GM21381 (cell line): ENCODE measurements around the gene CCM2L.

Experiments
- ATAC-seq: cut with Tn5 transposase; IDR thresholded peaks from one replicate; pipeline ENCODE4 v1.9.1; 2021; ENCODE audit warnings: mild to moderate bottlenecking, moderate library complexity; ENCODE audit not compliant: unreplicated experiment

Gene CCM2L

DNA sequence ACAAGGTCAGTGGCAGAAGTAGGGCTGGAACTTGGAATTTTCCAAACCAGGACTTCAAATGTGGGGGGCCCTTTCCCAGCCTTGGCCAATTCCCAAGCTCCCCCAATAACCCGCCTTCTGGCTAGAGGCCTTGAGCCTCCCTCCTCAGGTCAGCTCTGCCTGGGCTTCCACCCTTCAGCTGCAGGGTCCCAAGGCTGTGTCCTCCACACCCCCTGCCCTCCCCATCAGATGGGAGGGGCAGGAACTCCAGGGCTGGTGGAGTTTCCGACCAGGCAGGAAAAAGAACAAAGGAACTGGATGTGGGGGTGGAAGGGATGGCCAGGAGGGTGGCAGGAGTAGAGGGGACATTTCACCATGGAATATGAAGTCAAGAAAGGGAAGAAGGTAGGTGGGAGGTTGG lies at the start of gene CCM2L:
CCM2L (plus strand) TSS at position 338 of the 400 bp plus-strand sequence; CDS start at position 355, 17 bp downstream.
- ATAC-seq = no peak

DNA sequence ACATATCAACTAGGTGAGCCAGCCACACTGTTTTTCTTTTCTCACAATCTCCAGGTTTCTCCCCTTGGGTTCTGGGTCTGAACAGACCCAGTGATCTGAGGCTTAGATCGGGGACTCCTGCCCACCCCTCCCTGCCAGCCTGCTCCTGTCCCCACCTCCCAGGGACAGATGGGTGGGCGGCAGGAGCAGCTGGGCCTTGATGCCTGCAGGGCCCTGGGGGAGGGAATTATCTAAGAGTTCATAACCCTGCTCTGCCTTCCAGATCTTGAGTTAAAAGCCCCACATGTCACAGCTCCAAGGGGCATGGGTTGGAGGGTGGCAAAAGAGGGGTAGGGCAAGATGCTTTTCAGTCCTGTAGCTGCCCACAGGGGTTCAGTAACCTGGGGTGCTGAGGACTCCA lies 47.5 kb upstream of the CCM2L start:
- ATAC-seq = no peak

DNA sequence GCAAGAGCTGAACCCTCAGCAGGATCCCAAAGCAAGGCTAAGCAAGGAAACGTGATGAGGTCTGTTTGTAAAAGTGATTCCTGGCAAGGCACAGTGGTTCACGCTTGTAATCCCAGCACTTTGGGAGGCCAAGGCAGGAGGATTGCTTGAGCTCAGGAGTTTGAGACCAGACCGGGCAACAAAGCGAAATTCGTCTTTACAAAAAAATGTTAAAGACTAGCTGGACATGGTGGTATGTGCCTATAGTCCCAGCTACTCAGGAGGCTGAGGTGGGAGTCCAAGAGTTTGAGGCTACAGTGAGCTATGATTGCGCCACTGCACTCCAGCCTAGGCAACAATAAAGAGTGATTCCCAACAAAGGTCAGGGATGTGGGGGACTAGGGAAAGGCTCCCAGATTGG lies 46.3 kb upstream of the CCM2L start:
- ATAC-seq = no peak

DNA sequence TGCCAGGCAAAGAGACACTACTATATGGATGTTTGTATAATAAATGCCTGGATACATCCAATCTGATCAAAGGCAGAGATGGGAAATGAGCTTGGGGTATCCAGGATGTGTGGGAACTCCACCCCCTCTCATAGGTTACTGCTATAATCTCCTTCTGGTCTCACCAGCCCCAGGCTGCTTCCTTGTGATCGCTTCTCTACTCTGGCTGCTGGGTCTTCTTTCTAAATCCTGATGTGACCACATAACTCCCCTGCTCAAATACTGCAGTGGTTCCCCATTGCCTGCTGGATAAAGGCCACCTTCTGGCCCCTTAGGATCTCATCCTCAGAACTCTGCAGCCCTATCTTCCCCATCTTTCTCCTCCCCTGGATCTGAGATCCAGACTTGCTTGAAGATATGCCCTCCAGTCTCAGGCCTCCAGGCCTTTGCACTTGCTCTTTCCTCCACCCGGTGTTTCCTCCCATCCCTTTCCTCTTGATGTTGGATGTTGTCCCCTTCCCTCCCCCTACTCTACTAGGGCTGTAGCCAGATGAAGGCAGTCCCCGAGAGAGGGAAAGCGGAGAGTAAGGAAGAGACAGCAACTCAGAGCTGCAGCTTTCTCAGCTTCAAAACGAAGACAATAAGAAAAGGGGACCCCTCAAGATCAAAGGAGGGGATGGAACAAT lies 43.1 kb upstream of the CCM2L start:
- ATAC-seq = no peak

DNA sequence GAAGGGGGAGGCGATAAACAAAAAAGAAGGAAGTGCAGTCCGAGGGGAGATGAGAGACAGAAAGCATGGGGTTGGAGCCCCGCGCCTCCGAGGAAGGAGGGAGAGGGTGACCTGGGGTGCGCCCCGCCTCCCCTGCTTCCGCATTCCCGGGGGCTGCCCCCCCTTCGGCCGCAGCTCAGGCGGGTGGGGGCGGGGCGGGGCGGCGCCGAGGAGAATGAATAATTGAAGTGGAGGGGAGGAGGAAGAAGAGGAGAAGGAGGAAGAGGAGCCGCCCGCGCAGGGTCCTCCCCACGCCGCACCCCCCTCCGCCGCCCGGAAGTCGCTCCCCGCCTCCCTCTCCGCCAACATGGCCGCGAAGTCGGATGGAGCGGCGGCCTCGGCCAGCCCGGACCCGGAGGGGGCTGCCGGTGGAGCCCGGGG lies 42.4 kb upstream of the CCM2L start, which contains the start of gene XKR7:
XKR7 (plus strand) TSS at position 322 of the 420 bp plus-strand sequence; CDS start at position 347, 25 bp downstream.
- no peak for ATAC-seq

DNA sequence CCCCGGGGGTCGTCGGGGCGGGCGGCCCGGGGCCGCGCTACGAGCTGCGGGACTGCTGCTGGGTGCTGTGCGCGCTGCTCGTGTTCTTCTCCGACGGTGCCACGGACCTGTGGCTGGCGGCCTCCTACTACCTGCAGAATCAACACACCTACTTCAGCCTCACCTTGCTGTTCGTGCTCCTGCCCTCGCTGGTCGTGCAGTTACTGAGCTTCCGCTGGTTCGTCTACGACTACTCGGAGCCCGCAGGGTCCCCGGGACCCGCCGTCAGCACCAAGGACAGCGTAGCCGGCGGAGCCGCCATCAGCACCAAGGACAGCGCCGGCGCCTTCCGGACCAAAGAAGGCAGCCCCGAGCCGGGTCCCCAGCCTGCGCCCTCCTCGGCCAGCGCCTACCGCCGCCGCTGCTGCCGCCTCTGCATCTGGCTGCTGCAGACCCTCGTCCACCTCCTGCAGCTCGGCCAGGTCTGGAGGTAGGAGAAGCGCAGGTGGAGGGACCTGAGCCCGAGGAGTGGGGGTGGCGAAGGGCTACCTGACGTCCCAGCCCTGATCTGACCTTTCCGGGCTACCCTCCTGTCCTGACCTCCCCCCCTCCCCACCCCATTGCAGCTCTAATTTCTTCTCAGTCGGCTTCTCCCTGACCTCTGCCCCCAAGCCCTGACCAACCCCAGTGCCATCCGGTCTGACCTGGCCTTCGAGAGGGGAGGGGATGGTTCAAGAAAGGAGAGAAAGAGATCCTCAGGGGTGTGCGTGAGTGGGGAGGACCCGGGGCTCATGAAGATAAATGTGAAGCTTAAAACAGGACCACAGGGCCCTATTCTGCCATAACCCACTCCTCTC lies 41.7 kb upstream of the CCM2L start:
- ATAC-seq = no peak

DNA sequence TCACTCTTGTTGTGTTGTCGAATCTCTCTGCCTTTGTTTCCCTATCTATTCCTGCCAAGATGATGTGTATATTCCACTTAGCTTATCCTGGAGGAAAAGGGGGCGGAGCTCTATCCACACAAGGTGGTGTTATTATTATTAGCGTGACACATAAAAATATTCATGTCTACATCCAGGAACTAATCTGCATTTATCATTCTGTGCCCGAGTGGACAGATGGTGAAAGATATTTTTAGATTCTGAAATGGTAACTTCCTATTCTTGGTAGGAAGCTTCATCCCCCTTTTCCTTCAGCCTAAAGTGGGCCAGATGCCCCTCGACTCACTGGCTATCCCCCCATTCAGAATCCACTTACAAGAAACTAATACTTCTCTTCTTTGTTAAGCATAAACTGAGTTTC lies 40.2 kb upstream of the CCM2L start:
- ATAC-seq = no peak

DNA sequence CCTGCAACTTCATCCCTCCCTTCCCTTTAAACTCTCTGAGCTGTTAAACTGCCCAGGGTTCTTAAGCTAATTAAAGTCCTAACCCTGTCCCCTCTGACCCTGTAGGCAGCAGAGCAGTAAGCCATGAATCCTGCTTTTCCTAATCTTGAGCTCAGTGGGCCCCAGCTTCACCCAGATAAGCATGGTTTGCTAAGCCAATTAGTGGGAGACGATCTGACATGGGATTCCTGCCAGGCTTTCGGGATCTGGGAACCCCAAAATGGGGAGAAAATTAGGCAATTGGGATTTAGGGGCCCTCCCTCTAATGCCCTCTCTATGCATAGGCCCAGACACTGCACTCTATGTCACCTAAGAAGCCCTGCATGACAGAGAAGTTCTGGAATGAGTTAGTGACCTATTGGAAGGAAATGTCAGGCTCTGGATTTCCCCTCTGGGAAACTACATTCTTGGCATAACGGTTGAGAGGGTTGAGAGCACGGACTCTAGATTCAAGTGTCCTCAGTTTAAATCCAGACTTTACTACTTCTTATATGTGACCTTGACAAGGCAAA lies 37.7 kb upstream of the CCM2L start:
- no peak for ATAC-seq

DNA sequence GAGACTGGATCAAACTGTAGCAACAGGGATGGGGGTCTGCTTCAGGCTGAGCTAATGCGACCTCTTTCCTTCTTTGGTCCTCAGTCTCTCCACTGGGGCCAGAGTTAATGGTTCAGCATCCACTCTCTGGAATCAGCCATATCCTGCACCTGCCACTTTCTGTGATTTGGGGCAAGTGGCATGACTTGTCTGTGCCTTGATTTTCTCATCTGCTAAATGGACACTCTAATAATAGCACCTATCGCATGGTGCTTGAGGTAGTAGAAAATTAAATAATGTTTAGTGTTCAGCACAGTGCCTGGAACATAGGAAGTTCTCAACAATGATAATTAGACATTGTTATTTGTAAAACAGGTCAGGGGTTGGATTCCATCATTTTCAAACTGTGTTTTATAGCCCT lies 35.9 kb upstream of the CCM2L start:
- no peak for ATAC-seq

DNA sequence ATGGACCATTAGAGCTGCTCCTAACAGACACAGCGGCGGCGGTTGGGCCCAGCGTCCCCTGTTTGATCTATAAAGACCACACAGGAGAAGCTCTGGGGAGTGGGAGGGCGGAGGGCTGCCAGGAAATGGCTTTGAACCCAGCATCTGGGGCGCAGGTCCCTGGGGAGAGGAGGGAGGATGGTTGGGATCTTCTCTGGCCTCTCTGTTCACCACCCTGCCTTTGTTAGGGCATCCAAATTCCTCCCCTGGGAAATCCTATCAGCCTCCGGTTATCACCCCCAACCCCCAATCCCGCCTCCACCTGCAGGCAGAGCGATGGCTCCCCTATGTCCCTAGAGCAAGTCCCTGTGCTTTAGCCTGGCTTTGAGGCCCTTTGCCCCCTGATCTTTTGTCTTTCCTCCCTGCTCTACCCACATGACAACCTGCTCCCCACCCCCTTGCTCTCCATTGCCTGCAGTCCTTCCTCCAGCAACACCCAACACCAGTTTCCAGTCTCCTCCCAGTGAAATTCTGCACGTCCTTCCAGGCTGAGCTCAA lies 35.2 kb upstream of the CCM2L start:
- no peak for ATAC-seq

DNA sequence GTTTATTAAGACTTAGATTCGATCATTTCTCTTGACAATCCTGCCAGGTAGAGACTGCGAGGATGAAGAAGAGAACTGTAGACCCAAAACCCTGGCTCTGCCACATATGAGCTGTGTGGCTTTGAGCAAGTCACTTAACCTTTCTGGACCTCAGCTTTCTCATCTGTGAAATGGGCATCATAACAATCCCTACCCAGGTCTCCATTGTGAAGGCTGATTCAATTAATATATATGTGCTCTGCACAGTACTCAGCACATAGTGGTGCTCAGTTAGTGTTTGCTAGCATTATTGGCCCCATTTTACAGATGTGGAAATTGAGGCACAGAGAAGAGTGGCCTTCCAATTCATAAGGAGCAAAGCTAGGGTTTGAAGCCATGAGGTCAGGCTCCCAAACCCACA lies 34.4 kb upstream of the CCM2L start:
- no peak for ATAC-seq

DNA sequence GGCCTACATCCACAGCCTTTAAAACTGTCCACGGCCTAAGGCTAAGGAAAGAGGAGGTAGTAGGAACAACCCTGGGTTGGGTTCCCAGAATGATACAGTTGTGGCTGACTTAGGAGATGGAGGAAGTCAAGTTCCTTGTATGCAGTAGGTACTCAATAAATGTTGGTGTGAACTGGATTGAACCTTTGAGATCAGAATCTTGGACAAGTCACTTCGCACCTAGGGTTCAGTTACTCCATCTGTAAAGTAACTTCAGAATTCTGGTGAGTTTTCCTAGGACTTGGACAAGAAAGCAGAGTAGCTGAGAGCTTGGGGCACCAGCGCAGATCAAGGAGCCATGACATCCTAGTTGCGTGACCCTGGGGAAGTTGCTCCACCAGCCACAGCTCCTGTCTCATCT lies 33.2 kb upstream of the CCM2L start:
- no peak for ATAC-seq

DNA sequence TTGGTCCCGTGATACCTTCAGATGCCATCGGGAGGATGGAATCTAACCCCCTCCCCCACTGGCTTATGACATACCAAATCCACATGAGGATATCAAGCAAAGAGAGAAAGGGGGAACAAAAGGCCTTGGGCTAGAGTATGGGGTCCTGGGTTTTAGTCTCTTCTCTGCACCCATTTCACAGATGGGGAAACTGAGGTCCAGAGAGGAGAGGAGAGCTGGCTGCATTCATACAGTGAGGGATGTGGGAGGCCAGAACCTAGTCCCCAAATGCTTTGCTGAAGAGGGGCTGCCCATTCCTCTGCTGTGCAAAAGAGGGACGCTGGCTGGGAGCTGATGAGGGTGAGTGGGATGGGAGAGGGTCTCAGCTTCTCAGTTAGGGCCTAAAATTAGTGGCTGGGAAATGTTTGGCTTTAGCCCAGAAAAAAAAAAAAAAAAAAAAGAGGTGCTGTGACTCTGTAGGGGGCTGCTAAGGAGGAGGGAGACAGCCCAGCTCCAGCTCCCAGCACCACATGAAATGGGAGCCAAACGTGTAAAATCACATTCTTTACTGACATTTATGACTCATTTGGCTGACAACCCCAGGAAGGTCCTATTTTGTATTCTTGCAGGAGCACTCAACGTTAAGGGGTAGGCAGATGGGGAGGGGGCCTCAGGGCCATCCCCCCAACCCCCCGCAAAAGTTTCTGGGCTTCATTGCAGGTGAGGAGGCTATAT lies 30.4 kb upstream of the CCM2L start:
- no peak for ATAC-seq

DNA sequence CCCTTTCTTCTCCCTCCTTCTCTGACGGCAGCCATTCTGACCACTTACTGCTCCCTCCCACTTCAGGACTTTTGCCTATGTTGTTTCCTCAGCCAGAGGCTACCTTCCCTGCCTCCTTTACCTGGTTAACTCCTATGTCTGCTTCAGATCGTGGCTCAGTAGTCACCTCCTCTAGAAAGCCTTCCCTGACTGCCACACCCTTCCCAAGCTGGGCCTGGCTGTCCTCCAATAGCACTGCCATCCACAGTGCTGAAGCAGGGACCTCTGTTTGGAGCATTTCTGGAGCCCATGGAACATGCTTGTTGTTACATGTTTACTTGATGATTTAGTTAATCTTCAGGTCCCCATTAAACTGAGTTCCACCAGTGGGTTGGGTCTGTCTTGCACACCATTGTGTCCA lies 28.5 kb upstream of the CCM2L start:
- ATAC-seq = no peak

DNA sequence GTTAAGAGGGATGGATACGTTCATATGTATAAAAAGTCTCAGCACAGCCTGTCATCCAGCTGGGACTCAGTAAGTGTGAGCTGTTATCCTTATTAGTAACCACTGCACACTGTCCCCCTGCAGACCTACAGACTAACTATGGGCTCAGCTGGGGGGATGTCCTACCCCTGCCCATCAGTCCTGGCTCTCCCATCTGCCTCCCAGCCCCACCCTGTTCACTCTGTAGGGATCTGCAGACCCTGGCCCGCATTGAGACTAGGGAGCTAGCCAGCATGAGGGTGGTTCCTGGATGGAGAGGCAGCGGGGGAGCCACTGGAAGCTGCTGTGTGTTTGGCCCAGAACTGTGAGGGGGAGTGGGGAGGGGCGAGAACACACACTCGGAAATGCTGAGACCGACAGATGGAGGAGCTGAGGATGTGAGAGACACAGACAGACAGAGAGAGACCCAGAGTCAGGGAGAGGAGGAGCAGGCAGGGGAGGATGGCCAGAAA lies 25.2 kb upstream of the CCM2L start:
- ATAC-seq = no peak

DNA sequence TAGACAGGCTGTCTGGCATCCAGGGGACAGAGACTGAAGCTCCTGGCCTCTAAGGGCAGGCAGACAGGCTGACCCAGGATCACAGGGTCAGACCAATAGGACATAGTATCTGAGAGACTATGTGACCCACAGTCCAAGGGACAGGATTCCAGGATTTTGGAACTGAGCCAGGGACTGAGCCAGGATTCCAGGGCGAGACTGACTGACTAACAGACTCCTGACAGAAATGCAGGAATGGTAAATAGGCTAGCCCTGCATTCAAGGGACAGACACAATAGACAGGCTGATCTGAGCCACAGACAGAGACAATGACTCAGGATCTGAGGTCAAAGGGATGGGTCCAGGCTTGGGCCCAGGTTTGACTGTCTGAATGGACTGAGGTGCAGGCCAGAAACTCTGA lies 22.5 kb upstream of the CCM2L start:
- no peak for ATAC-seq

DNA sequence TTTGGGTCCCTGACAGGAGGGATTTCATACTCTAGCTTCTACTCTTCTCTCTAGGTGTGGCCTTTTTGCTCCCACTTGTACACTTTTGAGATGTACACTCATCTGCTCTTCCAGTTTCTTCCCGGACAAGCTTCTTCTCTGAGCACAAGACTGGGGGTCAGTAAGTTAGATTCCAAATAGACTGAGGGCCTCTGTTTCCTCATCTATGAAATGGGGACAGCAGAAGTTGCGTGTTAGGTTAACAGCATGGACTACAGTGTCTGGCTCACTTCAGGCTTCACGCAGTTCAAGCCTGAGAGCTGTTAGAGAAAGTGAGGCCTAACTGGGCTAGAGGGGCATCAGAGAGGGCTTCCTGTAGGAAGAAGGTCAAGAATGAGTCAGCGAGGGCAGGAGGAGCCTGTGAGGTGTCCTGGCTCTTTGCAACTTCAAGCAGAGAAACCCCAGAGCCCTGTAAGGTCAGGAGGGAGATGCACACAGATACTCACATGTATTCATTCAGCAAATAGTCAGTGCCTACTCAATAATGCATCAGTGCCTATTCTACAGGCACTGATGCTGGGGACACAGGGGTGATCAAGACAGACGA lies 21.7 kb upstream of the CCM2L start:
- no peak for ATAC-seq

DNA sequence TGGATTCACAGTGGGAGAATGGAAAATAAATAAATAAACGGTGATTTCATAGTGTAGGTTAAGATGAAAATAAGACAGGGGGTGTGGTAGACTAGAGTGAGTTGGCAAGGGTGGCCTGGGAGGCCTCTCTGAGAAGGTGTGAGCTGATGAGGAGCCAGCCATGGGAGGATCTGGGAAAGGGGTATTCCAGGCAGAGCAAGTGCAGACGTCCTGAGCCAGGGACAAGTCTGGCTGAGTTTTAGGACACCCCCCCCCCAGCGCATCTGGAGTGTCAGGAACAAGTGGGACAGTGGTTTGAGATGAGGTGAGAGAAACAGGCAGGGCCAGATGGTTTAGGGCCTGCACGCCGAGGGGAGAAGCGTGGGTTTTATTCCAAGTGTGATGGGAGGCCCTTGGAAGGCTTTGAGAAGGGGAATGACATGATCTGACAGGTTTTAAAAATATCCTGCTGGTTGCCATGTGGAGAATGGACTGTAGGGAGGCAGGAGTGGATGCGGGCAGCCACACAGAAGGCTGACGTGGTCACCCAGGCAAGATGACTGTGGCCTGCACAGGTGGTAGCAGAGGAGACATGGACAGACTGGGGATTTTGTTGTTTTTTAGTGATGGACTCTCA lies 21.1 kb upstream of the CCM2L start:
- no peak for ATAC-seq

DNA sequence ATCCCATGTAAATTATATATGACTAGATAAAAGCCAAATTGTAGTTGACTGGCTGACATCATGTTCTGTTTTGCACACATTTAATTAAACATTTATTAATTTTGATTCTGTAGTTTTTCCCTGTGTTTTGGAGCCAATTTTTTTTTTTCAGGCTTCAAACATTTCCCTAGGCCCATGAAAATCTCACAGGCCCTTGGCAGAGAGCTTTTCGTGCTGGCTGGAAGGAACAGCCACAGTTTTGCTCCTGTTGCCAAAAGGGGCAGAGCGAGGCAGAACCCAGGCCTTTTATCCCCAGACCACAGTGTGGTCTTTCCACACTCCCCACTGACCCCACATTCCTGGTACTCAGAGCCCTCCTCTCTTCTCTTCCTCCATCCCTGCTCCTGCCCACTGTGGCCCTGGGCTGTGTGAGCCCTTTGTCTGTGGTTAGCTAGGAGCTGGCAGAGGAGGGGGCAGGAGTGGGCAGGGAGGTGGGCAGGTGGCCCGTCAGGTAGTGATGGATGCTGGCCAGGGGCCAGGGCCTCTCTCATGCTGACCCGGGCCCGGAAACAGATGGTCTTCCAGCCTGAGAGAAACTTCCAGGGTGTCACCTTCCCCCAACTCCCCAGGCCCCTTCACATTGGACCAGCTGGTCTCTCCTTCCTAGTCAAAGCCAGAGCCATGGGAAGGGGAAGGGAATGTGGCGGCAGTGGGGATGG lies 19.4 kb upstream of the CCM2L start:
- ATAC-seq = no peak

DNA sequence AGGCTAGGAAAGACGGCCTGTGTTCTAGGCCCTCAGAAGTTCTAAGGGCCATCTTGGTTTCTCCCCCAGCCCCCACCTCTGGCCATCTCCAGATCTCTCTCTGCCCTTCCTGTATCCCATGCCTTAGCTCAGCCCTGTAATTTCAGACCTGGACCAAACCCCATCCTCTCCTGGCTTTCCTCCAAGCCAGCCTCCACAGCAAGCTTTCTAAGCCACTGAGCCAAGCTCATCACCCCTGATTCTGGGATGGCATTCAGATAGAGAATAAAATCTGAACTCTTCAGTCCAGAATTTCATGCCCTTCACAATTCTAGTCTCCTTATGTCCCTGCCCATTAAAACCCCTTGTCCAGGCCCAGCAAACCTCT lies 18.9 kb upstream of the CCM2L start:
- no peak for ATAC-seq
